ENCODE measurements around the gene OXLD1.
A peak's percentile ranks its signal among the peaks of the same experiment; 100 is the strongest.

OXLD1 gene

DNA sequence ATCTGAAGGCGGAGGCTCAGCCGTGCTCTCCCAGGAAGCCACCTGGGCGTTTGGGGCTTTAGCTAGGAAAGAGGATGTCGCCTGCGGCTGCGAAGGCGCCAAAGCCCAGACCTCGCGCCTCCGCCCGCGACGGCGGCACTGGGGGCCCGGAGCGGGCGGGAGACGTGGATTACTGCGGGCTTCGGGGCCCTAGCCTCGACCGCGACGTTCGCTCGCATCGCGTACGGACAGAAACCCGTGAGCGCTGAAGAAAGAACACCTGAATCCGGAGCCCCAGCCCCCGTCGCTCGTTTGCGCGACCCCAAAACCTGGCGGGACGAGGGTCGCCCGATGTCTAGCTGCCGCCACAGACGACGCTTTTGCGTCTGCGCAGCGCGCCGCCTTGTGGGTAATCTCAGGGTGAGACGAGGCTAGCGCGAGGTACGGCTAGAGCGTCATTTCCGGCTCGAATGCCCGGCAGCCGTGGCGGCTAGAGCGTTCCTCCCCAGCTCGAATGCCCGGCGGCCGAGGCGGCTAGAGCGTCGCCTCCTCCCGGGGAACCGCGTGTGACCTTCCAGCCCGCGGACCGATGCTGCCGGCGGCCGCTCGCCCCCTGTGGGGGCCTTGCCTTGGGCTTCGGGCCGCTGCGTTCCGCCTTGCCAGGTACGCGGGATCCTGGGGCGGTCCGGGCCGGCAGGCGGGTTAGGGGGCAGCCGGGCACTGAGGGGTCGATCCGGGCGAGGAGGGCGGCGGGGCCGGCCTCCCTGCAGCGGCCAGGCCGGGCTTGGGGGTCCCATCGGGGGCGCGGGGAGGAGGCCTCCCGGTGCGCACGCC lies 36.7 kb upstream of the OXLD1 start, which contains the start of gene MRPL12:
Gene MRPL12 (plus strand): TSS at position 434 of the 813 bp plus-strand sequence. CDS start 135 bp downstream, at position 569.
- DNase-seq (ENCODE audit: low spot score) = peak; percentile 94

DNA sequence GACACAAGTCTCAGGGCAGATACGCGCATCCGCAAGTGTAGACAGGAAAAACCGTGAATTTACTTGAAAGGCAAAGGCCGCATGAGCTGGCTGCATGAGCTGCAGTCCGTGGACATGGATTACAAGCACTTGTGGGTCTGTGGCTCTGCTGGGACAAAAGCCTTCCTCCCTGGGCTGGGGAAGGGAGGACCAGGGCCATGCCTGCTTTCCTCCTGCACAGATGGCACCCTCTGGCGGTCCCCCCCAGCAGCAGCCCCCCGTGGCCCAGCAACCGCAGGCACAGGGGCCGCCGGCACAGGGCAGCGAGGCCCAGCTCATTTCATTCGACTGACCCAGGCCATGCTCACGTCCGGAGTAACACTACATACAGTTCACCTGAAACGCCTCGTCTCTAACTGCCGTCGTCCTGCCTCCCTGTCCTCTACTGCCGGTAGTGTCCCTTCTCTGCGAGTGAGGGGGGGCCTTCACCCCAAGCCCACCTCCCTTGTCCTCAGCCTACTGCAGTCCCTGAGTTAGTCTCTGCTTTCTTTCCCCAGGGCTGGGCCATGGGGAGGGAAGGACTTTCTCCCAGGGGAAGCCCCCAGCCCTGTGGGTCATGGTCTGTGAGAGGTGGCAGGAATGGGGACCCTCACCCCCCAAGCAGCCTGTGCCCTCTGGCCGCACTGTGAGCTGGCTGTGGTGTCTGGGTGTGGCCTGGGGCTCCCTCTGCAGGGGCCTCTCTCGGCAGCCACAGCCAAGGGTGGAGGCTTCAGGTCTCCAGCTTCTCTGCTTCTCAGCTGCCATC lies 35.1 kb upstream of the OXLD1 start:
- DNase-seq (ENCODE audit: low spot score) = no peak

DNA sequence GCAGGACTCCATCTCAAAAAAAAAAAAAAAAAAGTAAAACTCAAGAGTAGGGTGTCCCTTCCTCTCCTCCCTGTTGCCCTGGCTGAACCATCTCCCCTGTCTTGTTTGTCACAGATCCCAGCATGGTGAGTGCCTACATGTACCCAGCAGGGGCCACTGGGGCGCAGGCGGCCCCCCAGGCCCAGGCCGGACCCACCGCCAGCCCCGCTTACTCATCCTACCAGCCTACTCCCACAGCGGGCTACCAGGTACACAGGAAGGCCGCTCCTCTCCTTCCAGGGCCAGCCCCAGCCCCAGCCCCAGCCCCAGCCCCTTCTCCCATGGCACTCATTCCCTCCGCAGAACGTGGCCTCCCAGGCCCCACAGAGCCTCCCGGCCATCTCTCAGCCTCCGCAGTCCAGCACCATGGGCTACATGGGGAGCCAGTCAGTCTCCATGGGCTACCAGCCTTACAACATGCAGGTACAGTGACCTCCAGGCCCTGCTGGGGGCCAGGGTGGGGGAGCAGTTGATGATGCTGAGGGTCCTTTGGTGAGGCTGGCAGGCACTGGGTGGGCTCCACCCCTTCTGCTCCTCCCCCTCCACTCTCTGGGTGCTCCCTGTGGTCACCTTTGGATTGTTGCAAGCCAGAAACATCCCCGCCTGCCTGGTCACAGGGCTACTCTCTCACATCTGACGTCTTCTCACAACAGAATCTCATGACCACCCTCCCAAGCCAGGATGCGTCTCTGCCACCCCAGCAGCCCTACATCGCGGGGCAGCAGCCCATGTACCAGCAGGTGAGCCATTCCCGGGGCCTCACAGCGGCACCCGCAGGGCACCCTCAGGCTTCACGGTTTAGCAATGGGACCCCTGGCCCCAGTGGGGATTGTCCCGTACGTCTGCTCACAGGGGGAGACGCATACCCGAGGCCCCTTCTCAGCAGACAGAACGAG lies 34.2 kb upstream of the OXLD1 start:
- DNase-seq (ENCODE audit: low spot score) = no peak

DNA sequence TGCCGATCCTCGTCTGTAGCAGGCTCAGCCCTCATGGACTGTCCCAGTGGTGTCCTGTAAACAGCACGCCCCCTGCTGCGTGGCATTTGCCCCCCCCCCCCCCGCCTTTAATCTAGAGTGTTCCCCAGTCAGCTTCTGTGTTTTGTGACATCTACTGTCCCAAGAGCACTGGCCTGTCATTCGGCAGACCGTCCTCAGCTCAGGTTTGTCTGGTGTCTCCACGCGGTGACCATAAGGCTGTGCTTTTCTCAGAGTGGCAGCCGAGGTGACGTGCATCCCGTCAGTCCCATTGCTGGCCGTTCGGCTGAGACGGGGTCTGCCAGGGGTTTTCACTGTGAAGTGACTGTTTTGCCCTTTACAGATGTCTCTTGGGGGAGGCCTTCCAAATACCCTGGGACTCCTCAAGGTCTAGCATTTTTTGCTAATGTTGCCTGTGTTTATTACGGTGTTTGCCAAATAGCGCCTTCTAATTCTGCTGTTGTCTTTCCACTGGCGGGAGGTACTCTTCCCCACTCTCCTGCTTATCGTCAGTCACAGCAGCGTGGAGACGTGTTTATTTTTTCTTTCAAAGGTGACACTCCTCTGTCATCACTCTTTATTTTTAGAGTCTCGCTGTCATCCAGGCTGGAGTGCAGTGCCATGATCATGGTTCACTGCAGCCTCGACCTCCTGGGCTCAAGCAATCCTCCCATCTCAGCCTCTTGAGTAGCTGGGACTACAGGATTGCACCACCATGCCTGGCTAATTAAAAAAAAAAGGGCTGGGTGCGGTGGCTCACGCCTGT lies 31.0 kb upstream of the OXLD1 start:
- DNase-seq (ENCODE audit: low spot score) = no peak

DNA sequence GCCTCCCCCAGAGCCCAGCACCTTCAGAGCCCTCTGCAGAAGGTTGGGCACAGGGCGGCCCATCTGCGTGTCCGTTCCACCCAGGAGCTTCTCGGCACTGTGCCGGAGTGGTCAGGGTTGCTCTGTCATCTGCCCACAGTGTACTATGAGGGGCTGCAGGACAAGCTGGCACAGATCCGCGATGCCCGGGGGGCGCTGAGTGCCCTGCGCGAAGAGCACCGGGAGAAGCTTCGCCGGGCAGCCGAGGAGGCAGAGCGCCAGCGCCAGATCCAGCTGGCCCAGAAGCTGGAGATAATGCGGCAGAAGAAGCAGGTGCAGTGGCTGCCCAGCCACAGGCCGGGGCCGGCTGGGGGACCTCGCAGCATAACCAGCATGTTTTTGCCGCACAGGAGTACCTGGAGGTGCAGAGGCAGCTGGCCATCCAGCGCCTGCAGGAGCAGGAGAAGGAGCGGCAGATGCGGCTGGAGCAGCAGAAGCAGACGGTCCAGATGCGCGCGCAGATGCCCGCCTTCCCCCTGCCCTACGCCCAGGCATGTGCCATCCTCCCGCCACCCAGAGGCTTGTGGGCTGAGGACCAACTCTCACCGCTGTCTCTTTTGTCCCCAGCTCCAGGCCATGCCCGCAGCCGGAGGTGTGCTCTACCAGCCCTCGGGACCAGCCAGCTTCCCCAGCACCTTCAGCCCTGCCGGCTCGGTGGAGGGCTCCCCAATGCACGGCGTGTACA lies 30.0 kb upstream of the OXLD1 start:
- no peak for DNase-seq (ENCODE audit: low spot score)

DNA sequence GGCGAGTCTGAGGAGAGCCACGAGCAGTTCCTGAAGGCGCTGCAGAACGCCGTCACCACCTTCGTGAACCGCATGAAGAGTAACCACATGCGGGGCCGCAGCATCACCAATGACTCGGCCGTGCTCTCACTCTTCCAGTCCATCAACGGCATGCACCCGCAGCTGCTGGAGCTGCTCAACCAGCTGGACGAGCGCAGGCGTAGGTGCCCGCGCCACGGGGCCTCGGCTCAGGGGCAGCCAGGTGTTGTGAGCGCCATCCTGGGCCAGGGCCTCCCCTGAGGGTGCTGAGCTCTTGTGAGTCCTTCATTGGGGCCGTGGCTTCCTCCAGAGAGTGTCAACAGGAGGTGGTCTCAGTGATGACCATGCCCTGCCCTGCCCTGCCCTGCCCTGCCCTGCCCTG lies 29.4 kb upstream of the OXLD1 start:
- DNase-seq (ENCODE audit: low spot score) = no peak

DNA sequence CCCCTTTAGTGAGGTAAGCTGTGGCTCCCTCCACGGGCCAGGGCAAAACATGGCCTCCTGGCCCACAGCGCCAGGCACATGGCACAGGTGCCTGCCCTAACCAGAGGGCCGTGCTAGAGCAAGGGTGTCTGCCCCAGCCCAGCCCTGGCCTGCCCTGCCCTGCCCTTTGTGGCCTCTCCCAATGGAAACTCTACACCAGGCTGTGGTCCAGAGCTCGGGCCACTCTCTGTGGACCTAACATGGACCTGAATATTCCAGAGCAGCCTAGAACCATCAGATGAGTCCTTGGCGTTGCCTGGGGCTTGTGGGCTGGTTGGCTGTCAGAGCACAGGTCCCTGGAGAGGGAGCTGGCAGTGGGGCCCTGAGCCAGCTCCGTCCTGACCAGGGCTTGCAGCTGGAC lies 28.8 kb upstream of the OXLD1 start:
- DNase-seq (ENCODE audit: low spot score) = no peak

DNA sequence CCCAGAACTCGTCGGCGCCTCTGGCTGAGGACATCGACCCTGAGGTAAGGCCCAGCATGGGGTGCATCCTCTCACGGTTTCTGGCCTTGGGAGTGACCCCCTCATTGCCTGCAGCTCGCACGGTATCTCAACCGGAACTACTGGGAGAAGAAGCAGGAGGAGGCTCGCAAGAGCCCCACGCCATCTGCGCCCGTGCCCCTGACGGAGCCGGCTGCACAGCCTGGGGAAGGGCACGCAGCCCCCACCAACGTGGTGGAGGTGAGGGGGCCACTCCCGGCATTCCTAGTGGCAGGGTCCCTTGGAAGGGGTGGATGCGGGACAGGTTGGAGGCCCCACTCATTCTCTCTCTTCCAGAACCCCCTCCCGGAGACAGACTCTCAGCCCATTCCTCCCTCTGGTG lies 28.4 kb upstream of the OXLD1 start:
- DNase-seq (ENCODE audit: low spot score) = no peak

DNA sequence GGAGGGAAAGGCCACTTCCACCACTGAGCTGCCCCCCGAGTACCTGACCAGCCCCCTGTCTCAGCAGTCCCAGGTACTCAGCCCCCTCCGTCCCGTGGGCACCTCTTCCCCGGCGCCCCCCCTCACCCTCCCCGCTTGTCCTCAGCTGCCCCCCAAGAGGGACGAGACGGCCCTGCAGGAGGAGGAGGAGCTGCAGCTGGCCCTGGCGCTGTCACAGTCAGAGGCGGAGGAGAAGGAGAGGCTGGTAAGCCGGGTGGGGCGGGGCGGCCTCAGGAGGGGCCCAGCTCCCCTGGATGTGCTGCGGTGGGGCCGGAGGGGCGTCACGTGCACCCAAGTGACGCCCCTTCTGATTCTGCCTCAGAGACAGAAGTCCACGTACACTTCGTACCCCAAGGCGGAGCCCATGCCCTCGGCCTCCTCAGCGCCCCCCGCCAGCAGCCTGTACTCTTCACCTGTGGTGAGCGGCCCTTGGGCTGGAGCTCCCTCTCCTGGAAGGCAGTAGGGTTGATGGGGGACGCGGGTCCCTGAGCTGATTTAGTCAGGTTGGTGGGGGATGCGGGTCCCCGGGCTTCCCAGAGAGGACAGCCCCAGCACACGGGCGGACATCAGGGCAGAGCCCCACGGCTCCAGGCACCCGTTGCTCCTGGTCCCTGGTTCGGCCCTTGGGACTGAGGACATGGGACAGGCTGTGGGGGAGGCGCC lies 27.3 kb upstream of the OXLD1 start:
- DNase-seq (ENCODE audit: low spot score) = no peak

DNA sequence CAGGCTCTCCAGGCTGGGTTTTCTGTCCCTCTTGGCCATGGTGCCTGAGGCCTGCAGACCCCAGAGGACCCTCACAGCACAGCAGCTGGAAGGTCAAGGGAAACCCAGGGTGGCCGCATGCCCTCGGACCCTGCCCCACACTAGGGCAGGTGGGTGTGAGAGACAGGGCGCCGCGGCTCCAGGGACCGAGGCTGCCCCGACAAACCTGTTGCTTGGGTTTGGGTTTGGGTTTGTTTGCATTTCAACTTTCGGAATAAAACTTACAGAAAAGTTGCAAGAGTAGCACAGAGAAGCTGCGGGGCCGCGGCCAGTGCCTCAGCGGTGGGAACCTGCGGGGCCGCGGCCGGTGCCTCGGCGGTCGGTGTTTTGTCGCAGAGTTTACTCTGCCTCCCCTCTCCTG lies 25.2 kb upstream of the OXLD1 start:
- no peak for DNase-seq (ENCODE audit: low spot score)

DNA sequence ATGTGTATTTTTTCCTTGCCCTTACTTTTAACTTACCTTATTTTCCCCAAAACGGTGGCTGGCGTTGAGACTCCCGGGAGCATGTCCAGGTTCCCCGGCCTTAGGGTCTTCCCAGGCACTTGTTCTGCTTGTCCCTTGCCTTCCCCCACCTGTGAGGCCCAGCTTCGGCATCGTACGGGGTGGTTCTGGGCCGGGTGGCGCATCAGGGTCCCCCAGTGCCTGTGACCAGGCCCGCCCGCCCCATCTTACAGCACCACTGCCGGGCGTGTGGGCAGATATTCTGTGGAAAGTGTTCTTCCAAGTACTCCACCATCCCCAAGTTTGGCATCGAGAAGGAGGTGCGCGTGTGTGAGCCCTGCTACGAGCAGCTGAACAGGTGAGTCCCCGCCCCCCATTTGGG lies 24.8 kb upstream of the OXLD1 start:
- DNase-seq (ENCODE audit: low spot score) = no peak

DNA sequence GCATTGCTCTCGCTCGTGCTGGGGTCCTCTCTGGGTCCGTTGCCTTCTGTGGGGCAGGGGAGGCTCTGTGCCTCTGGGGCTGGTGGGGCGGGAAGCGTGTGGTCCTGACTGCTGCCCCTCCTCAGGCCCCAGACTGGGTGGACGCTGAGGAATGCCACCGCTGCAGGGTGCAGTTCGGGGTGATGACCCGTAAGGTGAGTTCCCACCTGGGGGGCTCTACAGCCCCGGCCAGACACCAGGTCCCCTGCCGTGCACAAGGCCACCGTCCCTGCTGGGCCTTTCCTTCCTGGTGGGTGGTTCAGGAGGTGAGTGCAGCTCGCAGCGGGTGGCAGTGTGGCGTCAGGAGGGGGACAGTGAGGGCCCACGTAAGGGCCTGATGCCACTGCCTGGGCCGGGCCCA lies 24.1 kb upstream of the OXLD1 start:
- no peak for DNase-seq (ENCODE audit: low spot score)

DNA sequence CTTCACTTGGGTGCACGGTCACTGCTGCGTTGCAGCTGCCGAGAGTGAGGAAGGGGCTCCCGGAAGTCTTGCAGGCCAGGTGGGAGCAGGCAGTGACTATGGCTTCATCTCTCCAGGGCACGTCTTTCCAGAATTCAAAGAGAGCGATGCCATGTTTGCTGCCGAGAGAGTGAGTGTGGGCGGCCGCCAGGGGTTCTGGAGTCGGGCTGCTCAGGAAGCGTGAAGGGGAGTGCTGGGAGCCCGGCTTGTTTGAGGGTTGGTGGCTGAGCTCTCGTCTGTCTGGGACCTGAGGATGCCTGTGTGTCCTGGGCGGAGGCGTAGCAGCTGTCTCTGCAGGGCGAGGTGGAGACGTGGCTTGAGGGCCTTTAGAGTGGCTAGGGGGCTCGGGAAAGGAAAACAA lies 23.7 kb upstream of the OXLD1 start:
- no peak for DNase-seq (ENCODE audit: low spot score)

DNA sequence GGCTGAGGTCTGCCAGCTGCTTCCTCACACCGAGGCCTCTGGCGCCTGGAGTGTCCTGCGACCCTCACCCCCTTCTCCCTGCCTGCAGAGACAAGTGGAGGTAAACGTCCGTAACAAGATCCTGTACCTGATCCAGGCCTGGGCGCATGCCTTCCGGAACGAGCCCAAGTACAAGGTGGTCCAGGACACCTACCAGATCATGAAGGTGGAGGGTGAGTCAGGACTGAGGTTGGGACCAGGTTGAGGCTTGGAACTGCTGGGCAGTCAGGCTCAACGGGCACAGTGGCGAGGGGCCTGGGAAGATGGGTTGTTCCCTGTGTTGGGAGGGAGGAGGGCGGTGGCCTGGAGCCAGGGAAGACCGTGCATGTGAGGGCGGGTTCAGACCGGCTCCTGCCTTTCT lies 22.2 kb upstream of the OXLD1 start:
- DNase-seq (ENCODE audit: low spot score) = no peak

DNA sequence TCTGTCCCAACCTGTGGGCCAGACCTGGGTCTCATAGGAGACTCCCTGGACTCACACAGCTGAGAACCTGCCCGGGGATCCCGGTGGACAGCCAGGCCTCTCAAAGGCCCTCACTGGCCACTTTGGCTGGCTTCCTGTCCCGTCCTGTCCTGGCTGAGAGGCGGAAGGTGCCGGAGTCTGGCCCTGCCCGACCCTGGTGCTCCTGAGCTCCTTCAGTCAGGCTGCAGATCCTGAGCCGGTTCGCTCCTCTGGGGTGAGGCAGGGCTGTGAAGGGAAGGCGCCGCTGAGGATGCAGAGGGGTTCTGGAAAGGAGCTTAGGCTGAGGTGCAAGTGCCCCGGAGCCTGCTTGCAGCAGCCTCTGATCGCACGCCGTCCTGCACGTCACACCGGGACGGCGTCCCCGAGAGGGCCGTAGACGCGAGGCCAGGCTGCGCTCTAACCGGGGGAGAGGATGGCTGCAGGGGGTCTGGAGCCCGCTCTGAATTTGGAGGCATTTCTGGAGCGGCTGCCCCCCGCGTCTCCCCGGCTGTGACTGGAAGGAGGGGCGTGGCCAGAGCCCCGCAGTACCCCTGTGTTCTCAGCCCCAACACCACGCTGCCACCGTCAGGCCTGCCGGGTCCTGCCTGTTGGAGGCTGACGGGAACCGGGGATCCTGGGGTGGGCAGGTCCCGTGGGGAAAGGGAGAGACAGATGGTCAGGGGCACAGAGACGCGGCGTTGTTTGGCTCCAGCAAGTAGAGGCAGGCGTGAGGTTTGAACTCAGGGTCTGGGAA lies 21.6 kb upstream of the OXLD1 start:
- DNase-seq (ENCODE audit: low spot score) = no peak

DNA sequence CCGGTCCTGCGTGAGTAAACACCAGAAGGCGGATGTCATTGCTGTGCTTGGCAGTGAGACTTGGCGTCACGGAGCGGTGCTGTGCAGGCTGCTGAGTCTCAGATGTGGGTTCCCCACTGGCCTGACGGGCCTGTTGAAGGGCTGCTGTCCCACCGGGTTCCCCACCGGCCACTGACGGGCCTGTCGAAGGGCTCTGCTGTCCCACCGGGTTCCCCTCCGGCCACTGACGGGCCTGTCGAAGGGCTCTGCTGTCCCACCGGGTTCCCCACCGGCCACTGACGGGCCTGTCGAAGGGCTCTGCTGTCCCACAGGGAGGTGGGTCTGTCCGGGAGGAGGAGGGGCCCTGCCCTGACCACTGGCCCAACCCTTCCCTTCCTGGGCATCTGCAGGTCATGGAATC lies 20.2 kb upstream of the OXLD1 start:
- DNase-seq (ENCODE audit: low spot score) = no peak

DNA sequence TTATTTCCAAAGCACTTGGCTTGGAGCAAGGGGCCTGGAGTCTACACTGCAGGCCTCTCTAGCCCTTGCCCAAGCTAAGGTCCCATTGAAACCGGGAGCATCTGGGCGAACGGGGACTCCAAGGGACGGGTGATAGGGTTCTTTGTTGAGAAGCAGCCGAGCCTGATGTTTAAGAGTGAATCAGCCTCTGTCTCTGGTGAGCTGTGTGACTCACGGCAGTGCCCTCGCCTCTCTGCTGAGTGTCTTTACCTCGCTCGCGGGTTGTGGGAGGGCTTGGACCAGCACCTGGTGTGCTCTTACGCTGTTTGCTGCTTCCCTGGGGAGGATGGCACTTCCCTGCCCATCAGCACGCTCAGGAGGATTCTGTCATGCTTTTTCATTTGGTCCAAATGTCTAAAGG lies 18.7 kb upstream of the OXLD1 start:
- DNase-seq (ENCODE audit: low spot score) = no peak

DNA sequence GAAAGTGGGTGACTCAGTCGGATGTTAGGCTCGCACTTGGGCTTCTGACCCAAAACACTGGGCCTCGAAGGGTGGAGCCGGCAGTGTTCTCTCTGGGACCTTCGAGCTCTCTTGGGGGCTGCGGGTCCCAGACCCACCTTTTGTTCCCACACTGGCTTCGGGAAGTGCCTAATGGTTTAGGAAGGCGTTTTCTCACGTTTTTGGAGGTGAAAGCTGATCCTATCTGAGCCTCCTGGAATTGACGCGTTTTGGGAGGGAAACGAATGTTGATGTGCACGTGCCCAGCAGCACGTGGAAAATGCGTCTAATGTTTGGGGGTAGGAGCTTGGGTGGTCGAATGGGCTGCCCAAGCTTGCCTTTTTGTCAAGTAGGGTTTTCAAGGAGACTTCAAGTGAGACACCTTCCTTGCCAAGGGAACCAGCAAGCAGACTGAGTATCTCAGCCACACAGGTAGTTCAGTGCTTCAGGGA lies 18.1 kb upstream of the OXLD1 start:
- DNase-seq (ENCODE audit: low spot score) = no peak
